ENCODE data around the gene F11R.
A peak's percentile ranks its signal among the peaks of the same experiment; 100 is the strongest.
"Not testable (repeated sequence)": the region's sequence is repeated elsewhere in the genome, so short reads cannot be mapped to it uniquely, and the experiment has no call there.

Gene F11R

GRCh38 chr1:161044535-161044907 lies 23.6 kb upstream of the F11R start:
- DNase-seq (ENCODE audit: low read depth, low spot score): no peak

- DNase-seq (ENCODE audit: low read depth, low spot score): no peak
Measured at GRCh38 chr1:161039546-161039945, 18.6 kb upstream of the F11R start.

- no peak for DNase-seq (ENCODE audit: low read depth, low spot score)
Measured at GRCh38 chr1:161039154-161039545, 18.2 kb upstream of the F11R start.

- DNase-seq (ENCODE audit: low read depth, low spot score): peak; percentile 76
Measured at GRCh38 chr1:161038523-161039153, 17.7 kb upstream of the F11R start, which contains the start of gene TSTD1. Gene TSTD1, minus strand, starts transcription at chr1:161038964. Its CDS starts 75 bp downstream, at chr1:161038889.

GRCh38 chr1:161037661-161038522 lies 16.9 kb upstream of the F11R start:
- DNase-seq (ENCODE audit: low read depth, low spot score): no peak

- DNase-seq (ENCODE audit: low read depth, low spot score): no peak
Measured at GRCh38 chr1:161033751-161034150, 12.8 kb upstream of the F11R start.

GRCh38 chr1:161032409-161032808 lies 11.5 kb upstream of the F11R start:
- no peak for DNase-seq (ENCODE audit: low read depth, low spot score)

- no peak for DNase-seq (ENCODE audit: low read depth, low spot score)
Measured at GRCh38 chr1:161031874-161032273, 10.9 kb upstream of the F11R start.

GRCh38 chr1:161029466-161029865 lies 8.5 kb upstream of the F11R start:
- DNase-seq (ENCODE audit: low read depth, low spot score): not testable (repeated sequence)

GRCh38 chr1:161026954-161027353 lies 6.0 kb upstream of the F11R start:
- not testable (repeated sequence) for DNase-seq (ENCODE audit: low read depth, low spot score)

- DNase-seq (ENCODE audit: low read depth, low spot score): not testable (repeated sequence)
Measured at GRCh38 chr1:161022432-161022831, 1.5 kb upstream of the F11R start.

- no peak for DNase-seq (ENCODE audit: low read depth, low spot score)
Measured at GRCh38 chr1:161021970-161022353, 1.0 kb upstream of the F11R start.

GRCh38 chr1:161021165-161021969 lies 415 bp upstream of the F11R start:
- peak; percentile 69 for DNase-seq (ENCODE audit: low read depth, low spot score)

GRCh38 chr1:161019751-161020495 lies 1.0 kb downstream of the F11R start:
- DNase-seq (ENCODE audit: low read depth, low spot score): no peak

- DNase-seq (ENCODE audit: low read depth, low spot score): not testable (repeated sequence)
Measured at GRCh38 chr1:161019111-161019660, 1.8 kb downstream of the F11R start.

GRCh38 chr1:161018631-161018930 lies 2.4 kb downstream of the F11R start:
- DNase-seq (ENCODE audit: low read depth, low spot score): no peak

- DNase-seq (ENCODE audit: low read depth, low spot score): no peak
Measured at GRCh38 chr1:161017756-161018630, 3.0 kb downstream of the F11R start.

- not testable (repeated sequence) for DNase-seq (ENCODE audit: low read depth, low spot score)
Measured at GRCh38 chr1:161017181-161017580, 3.8 kb downstream of the F11R start.

- DNase-seq (ENCODE audit: low read depth, low spot score): not testable (repeated sequence)
Measured at GRCh38 chr1:161016683-161017082, 4.3 kb downstream of the F11R start.

GRCh38 chr1:161013488-161014230 lies 7.3 kb downstream of the F11R start:
- DNase-seq (ENCODE audit: low read depth, low spot score): peak; percentile 12

Data from activated CD4-positive, CD25-positive, alpha-beta regulatory T cell treated with anti-CD3 and anti-CD28 coated beads, Interleukin-2, amount 50 U/mL, for 16 hours (primary cell).